Activated CD8-positive, alpha-beta memory T cell treated with anti-CD3 and anti-CD28 coated beads for 4 hours (primary cell): ENCODE measurements around the gene SPTB.

ENCODE experiments used
- DNase-seq, 2 donors: peaks; one replicate each; pipeline ENCODE4 v3.0.0-alpha.2; 2020; ENCODE audit warnings: low read depth in 2 of 2

Gene SPTB

DNA sequence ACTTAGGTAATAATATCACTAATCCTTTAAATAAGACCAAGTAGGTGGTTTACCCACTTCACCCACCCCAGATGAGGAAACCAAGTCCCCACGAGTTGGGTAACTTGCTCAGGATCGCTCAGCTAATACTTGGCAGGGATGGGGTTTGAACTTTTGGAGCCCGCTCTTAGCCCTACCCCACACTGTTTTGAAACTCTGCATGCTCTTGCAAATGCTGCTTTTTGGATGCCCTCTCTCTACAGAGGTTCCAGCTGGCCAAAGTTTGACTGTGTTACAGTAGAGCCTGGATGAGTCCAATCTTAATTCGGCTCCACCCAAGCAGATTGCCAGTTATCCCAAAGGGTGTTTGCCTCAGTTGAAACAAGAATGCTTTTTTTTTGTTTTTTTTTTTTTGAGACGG, 168.7 kb downstream of the SPTB start:
- no peak for DNase-seq

DNA sequence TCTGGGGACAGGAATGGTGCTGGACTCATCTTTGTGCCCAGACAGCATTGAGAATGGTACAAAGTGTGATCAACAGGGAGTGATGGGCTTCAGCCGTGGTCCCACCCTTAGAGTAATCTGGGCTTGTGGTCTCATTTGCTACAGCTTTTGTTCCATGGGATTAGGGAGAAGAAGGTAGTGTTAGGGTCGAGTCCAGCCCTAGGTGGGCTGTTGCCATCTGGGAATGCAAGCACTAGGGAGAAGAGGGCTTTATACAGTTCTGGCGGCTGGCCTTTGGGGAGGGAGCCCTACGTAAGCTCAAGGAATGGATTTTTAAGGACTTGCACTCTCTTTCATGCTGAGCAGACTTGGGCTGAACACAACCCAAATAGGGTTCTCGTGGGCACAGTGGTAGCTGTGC, 170.6 kb downstream of the SPTB start:
- DNase-seq, result no peak

DNA sequence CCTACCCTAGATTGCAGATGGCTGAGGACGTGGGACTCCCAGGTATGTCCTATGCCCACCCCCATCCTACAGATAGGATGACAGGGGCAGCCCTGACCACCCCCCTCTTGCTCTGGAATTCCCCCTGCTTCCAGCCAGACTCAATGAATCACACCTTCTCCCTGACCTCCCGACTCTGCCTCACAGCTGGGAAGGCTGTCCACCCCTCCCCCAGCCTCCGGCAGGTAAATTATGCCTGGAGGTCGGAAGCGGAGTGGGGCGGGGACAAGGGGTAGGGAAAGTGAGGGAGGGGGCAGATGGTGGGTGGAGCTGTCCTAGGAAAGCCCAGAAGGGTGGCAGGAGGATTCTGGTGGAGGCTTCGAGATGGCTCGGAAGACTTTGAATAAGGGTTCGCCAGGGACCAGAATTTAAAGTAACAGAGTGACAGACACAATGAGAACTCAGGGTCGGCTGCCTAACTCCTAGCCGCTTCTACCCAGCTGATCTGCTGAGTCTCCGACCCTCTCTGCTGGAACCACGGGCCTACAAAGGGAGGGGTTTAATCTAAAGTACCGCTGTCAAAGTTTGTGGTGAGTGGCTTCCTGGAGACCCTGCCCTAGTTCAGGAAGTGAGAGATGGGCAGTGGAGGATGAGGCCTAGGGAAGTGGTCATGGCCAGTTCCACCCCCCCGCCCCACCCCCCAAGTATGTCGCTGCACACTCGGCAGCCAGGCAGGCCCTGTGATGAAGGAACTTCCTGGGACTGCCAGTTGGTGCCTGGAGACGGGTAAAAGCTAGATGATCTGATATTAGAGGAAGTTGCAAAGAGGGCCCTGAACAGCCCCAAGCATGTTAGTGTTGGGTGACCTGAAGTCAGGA, 171.3 kb downstream of the SPTB start:
- no peak for DNase-seq

DNA sequence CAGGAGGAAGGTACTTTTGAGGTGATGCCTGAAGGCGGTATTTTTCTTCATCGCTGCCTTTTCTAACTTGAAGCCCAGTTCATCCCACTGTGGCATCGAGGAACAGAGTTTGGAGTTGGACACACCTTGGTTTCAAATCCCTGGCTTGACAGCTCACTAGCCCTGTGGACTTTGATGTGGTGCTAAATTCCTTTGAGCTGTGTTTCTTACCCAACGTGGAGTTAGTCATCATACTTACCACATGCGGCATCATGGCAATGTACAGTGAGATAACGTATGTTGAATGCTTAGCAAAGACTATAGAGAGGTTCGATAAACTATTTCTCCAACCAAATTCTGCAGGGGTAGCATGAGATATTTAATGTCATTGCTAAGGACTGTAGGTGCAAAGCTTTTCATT, 172.0 kb downstream of the SPTB start:
- no peak for DNase-seq

DNA sequence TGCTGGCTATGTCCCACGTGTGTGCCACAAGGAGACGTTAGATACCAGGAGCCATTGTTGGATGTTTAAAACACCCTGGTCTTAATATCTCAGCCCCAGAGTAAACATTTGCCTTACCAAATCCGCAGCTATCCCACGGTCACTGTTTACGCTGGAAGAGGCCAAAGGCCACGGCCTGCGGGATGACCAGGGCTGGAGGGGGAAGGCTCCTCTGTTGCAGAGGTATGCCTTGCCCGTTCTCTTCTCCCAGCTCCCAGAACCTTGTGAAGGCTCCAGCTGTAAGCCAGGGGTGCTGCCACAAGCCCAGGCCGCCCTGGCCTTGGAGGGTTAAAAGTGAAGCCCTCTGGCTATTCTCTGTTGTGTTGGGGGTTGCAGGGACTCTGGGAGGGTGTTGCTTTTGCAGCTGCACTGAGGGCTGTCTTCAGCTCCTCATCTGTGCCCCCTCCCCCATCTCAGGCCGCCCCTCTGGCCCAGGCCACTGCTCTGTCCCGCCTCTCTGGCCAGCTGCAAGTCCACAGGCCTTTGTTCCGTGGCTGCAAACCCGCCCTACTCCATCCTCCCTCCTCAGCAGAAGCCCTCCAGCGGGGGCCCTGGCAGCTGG, 173.0 kb downstream of the SPTB start:
- DNase-seq, result no peak

DNA sequence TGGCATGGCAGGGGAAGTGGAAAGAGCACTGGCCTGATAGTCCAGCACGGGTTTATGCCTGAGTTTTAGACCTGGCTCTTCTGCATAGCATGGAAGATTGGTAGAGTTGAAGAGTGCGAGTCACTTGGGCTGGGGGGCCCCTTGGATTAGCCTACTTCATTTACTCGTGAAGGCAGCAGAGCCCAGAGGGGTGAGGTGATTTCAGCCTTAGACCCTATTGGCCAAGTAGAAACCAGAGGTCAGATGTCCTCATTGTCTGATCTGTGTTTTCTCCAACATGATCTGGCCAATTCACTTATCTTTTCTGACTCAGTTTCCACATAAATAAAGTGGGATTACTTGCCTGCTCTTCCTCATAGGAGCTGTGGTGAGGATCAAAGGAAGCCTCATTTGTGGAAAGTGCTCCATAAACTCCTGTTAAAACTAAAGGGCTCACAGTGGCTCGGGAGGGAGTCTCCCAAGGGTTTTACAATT, 173.6 kb downstream of the SPTB start:
- DNase-seq, result no peak

DNA sequence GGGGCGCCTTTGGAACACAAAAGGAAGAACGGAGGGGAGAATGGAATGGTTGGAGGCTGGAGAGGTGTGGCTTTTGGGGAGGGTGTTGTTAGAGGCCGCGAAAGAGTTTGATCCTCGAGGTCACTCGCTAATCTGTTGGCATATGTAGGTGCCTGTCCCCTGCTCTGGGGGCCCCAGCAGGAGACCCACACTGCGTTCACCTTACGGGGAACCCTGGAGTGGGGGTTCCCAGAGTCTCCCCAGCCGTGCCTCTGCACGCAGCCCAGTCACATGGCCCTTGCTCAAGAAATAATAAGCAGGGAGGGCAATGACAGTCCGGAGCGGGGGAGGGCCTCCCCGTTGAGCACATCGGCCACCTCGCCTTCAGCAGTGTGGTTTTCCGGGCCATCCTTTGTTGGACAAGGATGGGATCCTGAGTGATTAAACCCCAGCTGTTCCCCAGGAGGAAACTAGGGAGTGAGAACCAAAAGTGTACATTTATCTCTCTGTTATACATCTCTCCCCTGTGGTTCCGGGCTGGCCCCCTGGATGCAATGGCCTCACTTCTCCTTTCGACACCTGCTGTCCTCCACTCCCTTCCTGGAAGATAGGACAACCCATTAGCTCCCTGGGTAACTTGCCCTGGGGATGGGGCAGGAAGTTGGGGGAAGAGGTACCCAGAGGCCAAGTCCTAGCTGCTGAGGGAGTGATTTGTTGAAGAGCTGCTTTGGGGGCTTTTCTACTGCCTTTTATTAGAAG, 174.2 kb downstream of the SPTB start:
- no peak for DNase-seq

DNA sequence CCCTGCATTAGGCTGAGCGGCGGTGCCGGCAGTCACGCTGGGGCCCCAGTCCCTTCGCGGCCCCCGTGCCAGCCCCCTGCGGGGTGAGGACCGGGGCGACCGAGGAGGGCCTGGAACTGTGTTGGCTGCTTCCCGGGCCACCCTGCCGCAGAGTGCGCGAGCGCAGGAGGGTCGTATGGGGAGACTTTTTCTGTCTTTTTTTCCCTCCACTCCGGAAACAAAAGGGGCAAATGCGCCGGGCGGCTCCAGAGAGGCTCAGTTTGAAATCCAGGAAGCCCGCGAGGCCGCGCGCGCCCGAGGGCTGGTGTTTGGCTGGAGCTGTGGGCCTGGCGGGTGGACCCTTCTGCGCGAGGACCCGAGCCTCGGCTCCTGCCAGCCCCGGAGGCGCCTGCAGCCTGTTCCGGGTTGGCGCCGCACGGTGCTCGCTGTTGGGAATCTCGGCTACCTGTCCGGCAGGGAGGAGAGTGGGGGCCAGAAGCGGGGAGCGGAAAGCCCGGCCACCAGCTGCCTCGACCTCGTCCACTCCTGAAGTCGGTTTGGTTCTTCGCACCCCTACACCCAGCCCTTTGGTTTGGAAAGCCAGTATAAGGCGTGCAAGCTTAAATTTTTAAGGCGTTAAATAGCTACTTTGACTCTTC, 174.8 kb downstream of the SPTB start:
- DNase-seq, result no peak

DNA sequence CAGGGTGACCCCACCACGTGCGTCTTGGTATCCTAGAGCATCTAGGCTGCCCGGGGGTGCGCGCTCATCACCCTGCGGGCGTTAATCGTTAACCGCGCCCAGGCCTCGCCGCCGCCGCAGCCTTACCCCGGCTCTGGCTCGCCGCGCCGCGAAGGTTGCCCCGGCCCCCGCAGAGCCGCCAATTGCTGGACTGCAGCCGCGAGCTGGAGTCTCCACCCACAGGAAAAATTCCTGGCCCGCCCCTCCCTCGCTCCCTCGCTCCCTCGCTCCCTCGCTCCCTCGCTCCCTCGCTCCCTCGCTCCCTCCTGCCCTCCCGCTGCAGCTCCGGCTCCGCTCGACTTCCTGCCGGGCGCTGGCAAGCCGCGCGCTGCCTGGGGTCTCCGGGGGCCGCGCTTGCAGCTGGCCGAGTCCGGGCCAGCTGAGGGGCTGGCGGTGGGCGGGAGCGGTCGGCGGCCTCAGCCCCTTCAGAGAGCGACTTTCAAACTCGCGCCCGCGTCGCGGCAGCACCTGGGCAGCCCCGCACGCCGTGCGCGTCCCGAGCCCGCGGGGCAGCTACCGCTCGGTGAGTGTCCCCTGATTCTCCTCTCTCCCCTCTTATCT, 175.5 kb downstream of the SPTB start, which contains the start of gene PLEKHG3:
Gene PLEKHG3, plus strand, starts transcription at position 282 of the 600 bp plus-strand sequence. CDS start 23,208 bp downstream, outside the sequence.
- DNase-seq, result no peak

DNA sequence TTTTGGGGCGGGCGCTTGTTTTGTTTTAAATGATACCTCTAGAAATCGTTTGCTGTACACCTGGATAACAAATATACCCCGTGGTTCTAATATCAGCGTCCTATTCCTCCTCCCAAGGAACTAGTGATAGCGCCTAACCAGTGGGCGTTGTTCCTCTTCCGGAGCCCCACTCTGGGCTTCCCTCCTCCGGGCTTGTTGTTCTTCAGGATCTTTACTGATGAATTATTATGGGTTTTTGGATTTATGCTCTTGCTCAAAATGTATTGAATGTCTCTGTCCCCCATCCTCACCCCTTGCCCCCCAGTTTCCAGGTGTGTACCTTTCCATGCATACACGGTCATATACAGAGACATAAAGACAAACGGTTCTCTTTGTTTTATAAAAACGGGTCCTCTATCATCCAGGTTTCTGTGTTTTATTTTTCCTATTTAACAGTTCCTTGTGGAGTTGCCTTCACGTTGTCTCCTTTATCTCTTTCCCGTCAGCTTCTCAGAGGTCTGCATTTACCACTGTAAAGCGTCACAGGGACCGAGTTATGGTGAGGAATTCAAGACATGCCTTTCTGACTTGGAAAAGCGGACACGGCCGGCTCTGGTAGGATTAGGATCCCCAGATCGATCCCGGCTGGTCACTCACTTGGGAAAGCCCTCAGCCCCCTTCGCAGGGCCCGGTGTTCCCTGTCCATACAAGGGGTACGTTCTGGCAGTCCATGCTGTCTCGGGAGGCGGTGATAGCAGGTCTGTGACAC, 176.1 kb downstream of the SPTB start:
- DNase-seq, result no peak

DNA sequence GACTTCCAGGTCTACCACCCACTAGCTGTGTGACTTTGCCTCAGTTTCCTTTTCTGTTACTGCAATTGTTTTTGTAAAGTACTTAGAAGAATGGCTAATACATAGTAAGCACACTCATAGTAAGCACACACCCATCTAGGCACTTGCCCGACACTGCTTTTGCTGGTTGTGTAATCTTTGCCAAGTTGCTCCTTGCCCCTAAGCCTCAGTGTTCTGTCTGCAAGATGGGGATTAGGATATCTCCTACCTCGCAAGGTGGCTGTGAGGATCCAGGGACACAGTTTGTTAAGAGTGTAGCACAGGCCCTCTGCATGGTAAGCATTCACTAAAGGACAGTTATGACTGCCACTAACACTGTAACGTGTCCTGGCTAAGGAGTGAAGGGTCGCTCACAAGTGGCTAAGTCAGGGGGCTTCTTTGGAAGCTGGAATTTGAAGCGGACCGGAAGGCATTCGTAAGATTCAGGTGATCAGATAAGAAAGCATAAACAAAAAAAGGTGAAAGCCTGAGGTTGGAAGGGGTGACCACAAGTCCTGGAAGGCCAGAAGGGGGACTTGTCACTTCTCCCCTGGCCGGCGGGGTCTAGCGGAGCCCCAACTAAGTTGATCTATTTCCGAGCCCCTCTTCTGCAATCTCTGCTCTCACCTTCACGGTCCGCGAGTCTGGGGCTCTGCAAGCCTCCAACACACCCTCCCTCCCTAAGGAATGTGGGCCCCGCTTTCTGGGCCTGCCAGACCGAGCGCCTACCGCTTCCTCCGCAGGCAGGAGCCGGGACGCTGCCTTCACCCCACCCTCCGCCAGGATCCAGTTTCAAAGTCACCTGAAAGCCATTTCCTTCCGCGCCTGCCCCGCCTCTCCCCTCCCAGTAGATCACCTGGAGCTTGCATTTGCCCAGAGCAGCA, 177.0 kb downstream of the SPTB start:
- DNase-seq, result no peak

DNA sequence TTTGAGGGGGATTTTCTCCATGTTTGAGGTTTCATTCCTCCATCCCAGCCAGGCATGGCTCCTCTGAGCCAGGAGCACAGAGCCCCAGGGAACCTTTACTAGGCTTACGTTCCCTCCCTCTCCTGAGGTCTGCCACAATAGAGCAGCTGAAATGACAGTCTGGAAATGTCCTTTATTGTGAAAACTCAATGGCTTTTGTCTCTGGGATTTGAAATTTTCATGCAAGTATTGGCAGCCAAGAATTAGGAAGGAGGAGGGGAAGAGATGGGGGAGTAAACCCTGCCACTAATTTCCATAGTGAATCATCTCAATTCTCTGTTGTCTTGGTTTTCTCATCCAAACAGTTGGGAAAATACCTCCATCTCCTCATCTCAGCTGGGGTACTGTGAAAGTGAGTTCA, 178.0 kb downstream of the SPTB start:
- DNase-seq, result no peak

DNA sequence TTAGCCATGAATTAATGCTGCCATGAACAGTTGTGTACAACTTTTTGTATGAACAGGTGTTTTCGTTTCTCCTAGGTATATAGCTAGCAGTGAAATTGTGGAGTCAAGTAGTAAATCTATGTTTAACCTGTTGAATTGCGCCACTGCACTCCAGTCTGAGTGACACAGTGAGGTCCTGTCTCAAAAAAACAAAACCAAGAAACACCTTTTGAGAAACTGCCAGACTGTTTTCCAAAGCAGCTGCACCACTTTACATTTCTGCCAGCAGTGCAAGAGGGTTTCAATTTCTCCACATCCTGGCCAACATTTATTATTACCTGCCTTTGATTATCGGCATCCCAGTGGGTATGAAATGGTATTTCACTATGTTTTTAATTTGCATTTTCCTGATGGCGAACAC, 178.8 kb downstream of the SPTB start:
- no peak for DNase-seq

DNA sequence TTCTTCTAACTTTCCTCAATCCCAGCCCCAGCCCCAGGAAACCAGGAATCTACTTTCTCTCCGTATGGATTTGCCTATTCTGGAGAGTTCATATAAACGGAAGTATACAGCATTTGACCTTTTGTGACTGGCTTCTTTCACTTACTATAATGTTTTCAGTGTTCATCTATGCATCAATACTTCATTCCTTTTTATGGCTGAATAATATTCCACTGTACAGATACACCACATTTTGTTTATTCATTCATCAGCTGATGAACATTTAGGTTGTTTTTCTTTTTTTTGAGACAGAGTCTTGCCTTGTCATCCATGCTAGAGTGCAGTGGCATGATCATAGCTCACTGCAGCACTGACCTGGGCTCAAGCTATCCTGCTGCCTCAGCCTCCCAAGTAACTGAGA, 179.4 kb downstream of the SPTB start:
- DNase-seq, result no peak

DNA sequence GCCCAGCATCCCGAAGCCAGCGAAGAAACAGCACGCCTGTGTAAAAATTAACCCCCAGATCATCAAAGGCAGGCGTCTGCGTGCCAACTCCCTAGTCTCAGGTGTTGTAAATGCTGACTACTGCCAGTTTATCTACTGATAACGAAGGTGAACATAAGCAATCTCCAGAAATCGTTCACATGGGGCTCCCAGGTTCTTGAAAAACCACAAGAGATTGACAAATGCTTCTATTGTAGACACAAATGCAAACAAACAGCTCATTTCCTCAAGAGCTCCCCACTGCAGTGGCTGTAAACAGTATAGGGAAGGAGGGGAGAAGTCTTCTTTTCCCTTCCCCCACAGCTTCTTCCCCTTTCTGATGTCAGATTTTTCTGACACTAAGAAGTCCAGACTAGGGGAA, 180.8 kb downstream of the SPTB start:
- DNase-seq, result no peak

DNA sequence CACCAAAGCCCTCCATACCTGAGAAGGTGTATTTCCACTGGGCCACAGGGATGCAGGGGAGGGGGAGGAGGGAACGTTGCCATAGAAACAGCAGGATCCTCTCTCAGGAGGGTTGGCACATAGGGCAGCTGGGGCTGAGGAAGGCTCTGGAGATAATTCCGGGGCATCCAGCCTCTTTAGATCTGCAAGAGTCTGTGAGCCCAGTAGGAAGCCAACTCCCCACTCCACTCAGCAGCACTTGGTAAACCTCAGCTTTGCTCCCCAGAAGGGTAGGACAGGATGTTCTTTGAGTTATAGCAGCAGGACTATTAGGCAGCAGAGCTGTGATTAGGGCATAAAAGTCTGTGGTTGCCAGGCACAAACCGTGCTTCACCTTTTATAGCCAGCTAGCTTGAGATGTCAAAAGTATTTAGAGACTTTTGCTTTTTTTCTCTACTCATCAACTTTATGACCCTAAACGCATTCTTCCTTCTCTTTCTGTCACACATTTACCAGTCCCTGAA, 183.3 kb downstream of the SPTB start:
- DNase-seq, result no peak
